ENCODE measurements around the gene GALNT13.
A peak's percentile ranks its signal among the peaks of the same experiment; 100 is the strongest.

The GALNT13 gene

DNA sequence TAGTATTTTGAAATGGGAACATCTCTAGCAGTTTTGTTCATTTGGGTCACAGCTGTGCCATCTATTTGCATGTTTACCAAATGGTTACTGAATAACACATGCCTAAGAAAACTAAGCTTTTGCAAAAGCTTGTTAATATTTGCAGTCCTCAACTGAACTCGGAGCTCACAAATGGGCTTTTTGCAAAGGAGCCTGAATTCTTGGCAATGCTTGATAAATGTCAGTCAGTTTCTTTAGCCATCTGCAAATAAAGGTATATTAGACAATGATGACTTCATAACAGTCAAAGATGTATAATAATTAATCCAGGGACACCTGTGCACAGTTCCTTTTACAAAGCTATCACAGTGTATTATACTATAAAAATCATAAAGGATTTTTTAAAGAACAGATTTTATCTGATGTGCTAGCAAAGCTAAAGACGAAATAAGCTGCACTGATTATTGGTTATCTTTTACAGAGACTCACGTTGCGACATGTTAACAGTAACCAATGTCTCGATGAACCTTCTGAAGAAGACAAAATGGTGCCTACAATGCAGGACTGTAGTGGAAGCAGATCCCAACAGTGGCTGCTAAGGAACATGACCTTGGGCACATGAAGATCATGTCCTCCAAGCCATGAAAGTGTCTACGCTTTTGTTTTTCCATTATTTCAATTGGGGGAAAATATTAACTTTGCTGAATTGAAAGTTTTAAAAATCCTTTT lies 578.4 kb downstream of the GALNT13 start:
- H3K4me3 ChIP-seq (ENCODE audit: low read depth, low read length): no peak overlapping the region
- no peak for DNase-seq (ENCODE audit: low read depth)
- TF ChIP-seq, protein P1, sequence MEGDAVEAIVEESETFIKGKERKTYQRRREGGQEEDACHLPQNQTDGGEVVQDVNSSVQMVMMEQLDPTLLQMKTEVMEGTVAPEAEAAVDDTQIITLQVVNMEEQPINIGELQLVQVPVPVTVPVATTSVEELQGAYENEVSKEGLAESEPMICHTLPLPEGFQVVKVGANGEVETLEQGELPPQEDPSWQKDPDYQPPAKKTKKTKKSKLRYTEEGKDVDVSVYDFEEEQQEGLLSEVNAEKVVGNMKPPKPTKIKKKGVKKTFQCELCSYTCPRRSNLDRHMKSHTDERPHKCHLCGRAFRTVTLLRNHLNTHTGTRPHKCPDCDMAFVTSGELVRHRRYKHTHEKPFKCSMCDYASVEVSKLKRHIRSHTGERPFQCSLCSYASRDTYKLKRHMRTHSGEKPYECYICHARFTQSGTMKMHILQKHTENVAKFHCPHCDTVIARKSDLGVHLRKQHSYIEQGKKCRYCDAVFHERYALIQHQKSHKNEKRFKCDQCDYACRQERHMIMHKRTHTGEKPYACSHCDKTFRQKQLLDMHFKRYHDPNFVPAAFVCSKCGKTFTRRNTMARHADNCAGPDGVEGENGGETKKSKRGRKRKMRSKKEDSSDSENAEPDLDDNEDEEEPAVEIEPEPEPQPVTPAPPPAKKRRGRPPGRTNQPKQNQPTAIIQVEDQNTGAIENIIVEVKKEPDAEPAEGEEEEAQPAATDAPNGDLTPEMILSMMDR (IDR thresholded peaks at IDR 0.05; ENCODE audit: insufficient read depth, low read depth, low read length, missing control alignments): no peak

DNA sequence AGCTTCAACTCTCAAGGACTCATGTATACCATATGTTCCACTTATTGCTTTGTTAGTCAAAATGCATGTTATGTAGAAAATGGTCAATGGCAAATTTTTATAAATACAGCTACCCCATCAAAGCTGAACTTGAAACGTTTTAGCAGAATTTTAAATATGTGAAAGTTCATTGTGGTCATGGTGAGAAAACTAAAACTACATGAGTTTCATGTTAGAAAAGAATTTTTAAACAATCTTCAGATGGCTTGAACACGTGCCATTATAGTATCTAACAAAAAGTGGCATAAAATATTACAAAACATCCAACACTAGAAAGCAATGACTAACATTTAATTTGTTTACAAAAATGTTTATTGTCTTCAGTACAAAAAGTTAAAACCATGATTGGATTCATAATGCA lies 580.7 kb downstream of the GALNT13 start:
- H3K4me3 ChIP-seq (ENCODE audit: low read depth, low read length): no peak overlapping the region
- no peak for DNase-seq (ENCODE audit: low read depth)
- TF ChIP-seq, protein P1 (IDR thresholded peaks at IDR 0.05; ENCODE audit: insufficient read depth, low read depth, low read length, missing control alignments): no peak

DNA sequence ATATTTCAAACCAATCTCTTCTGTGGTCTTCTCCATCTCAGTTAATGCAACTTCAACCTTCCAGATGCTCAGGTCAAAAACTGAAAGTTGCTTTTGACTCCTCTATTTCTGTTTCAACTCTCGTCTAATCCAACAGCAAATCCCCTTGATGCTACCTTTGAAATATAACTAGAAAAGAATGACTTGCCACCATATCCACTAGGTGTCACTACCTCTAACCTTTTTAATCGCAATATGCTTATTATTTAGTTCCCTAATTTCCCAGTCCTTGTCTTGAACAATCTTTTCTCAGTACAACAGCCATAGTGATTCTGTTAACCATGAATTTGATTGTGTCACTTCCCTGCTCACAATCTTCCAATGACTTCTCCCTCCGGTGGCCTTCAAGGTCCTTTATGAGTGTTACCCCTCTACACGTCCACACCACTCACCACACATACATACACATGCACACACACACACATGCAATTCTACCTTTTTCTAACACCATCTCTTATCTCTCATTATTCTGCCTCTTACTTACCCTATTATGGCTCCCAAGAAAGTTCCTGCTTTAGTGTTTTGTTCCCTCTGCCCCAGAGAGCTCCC lies 581.3 kb downstream of the GALNT13 start:
- TF ChIP-seq, protein P1 (IDR thresholded peaks at IDR 0.05; ENCODE audit: insufficient read depth, low read depth, low read length, missing control alignments): peak; percentile 45
- H3K4me3 ChIP-seq (ENCODE audit: low read depth, low read length): no peak overlapping the region
- peak; percentile 33 for DNase-seq (ENCODE audit: low read depth)

DNA sequence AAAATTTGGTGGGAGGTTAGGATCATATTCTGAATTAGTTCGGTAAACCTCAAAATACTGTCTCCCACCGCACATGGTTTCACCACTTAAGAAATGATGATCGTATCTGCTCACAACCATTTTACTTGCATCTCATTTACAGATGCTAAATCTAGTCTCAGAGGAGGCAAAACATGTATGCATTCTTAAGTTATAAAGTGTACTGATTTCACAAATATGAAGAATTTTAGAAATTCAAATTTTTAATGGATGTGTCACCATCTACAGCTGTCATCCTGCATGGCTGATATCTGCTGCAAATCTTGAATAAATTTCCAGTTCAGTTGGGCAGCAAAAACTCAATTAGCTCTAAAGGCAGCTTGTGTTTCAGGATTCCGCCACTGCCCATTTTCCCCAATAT lies 583.4 kb downstream of the GALNT13 start:
- no peak for DNase-seq (ENCODE audit: low read depth)
- no peak overlapping the region for H3K4me3 ChIP-seq (ENCODE audit: low read depth, low read length)
- TF ChIP-seq, protein P1 (IDR thresholded peaks at IDR 0.05; ENCODE audit: insufficient read depth, low read depth, low read length, missing control alignments): no peak

DNA sequence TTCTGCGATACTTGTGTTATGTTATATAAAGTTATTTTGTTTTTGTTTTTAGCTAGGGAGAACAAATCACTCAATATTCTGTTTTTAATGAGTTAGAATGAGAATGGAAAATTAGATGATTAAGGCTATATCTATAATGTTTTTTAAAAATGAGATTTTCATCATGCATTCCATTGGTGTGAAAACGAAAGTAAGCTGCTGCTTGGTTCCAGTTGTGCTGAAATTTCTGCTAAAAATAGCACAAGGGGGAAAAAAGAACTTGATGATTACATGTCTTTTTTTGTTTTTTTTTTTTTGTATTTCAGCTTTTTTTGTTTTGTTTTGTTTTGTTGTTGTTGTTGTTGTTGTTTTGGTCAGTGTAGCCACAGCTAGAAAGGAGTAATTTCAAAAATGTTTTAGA lies 584.1 kb downstream of the GALNT13 start:
- H3K4me3 ChIP-seq (ENCODE audit: low read depth, low read length): no peak overlapping the region
- DNase-seq (ENCODE audit: low read depth): no peak
- TF ChIP-seq, protein P1 (IDR thresholded peaks at IDR 0.05; ENCODE audit: insufficient read depth, low read depth, low read length, missing control alignments): no peak

DNA sequence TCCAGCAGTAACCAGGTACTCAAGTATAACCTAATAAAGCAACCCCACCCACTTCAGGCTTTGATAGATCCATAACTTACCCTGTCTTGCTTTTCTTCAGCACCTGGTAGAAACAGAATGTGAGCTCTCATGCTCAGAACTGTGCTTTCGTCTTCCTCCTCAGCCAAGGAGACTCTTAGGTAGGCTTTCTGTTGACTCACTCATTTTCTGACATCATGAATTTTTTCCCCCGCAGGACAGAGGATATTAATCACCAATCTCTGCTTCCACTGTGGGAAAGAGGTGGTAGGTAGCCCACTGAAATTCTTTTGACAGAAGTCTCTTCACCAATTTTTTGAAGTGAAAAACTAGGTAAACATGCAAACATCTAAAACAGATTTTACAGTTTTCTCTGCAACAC lies 585.6 kb downstream of the GALNT13 start:
- no peak for DNase-seq (ENCODE audit: low read depth)
- no peak overlapping the region for H3K4me3 ChIP-seq (ENCODE audit: low read depth, low read length)
- TF ChIP-seq, protein P1 (IDR thresholded peaks at IDR 0.05; ENCODE audit: insufficient read depth, low read depth, low read length, missing control alignments): no peak

DNA sequence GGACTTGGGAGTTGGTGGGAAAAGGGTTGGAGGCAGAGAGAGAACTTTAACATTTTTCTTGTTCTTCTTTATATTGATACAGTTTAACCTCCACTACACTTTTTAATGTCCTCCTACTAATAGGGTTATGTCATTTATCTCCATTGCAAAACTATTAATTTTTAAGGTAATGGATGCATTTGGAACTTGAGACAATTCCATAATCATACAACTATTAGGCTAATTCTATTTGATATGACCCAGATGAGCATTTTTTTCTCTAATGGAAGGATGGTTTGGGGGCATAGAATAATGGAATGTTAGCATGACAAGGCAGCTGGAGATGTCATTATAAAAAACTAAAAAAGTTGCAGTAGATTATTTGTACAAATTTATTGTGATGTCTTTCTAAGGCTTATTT lies 587.6 kb downstream of the GALNT13 start:
- DNase-seq (ENCODE audit: low read depth): no peak
- H3K4me3 ChIP-seq (ENCODE audit: low read depth, low read length): no peak overlapping the region
- TF ChIP-seq, protein P1 (IDR thresholded peaks at IDR 0.05; ENCODE audit: insufficient read depth, low read depth, low read length, missing control alignments): no peak

All from GM12865 (cell line).